GM20000 (cell line): ENCODE results near the gene UBE3C.

ENCODE experiments used
- DNase-seq: peaks from one replicate; pipeline ENCODE4 v3.0.0; 2012; ENCODE audit warnings: low spot score
- CTCF ChIP-seq: IDR thresholded peaks from 2 replicates; pipeline ENCODE4 v1.5.1; 2012; ENCODE audit warnings: mild to moderate bottlenecking, control low read depth; ENCODE audit errors: extremely low read depth, missing control alignments

Gene UBE3C

GRCh38 chr7:157133304-157133703, 5.4 kb upstream of the UBE3C start:
- TF ChIP-seq CTCF, result no peak
- DNase-seq, result no peak

GRCh38 chr7:157136372-157136771, 2.4 kb upstream of the UBE3C start:
- TF ChIP-seq CTCF, result no peak
- no peak for DNase-seq

GRCh38 chr7:157138101-157138423, 664 bp upstream of the UBE3C start:
- TF ChIP-seq CTCF, result no peak
- no peak for DNase-seq

- TF ChIP-seq CTCF, result no peak
- no peak for DNase-seq
These were observed 534 bp downstream of the UBE3C start for GRCh38 chr7:157139111-157139809.

- no peak for DNase-seq
- TF ChIP-seq CTCF, result no peak
These were observed 1.2 kb downstream of the UBE3C start for GRCh38 chr7:157139810-157140510.

GRCh38 chr7:157140511-157140905, 1.8 kb downstream of the UBE3C start:
- no peak for DNase-seq
- no peak for TF ChIP-seq CTCF

- no peak for DNase-seq
- TF ChIP-seq CTCF, result no peak
These were observed 2.9 kb downstream of the UBE3C start for GRCh38 chr7:157141525-157142060.
